ENCODE measurements around the gene PLEKHG4B. TPM values are rescaled to one million over a fixed set of nuclear protein-coding genes. Genes with fewer than 3 reads are reported as not detected.

PLEKHG4B gene
- total RNA-seq, 1 donor from 2014 or later: 22.0 TPM

DNA sequence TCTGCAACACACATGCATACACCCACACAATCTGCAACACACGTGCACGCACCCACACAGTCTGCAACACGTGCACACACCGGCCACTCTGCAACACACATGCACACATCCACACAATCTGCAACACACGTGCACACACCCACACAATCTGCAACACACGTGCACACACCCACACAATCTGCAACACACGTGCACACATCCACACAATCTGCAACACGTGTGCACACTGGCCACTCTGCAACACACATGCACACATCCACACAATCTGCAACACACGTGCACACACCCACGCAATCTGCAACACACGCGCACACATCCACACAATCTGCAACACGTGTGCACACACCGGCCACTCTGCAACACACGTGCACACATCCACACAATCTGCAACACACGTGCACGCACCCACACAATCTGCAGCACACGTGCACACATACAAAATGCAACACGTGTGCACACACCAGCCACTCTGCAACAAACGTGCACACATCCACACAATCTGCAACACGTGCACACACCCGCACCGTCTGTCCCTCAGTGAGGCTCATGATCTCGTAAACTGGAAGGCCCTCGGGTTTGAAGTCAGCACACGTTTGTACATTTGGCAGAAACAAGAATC is 18.4 kb downstream of the PLEKHG4B start:
- H3K4me1 Mint-ChIP-seq: peaks cover 11% of the 10 kb centered on the region
- H3K9me3 Mint-ChIP-seq: no peaks in the 10 kb centered on the region
- H3K27ac Mint-ChIP-seq (ENCODE audit: unreplicated experiment): no peak overlapping the region
- H3K36me3 Mint-ChIP-seq (ENCODE audit: low read depth): peaks cover 19% of the 10 kb centered on the region
- no peaks in the 10 kb centered on the region for H3K27me3 Mint-ChIP-seq (ENCODE audit: low read depth)
- no peak for DNase-seq (ENCODE audit: low read depth, low spot score)
- TF ChIP-seq, protein P1, sequence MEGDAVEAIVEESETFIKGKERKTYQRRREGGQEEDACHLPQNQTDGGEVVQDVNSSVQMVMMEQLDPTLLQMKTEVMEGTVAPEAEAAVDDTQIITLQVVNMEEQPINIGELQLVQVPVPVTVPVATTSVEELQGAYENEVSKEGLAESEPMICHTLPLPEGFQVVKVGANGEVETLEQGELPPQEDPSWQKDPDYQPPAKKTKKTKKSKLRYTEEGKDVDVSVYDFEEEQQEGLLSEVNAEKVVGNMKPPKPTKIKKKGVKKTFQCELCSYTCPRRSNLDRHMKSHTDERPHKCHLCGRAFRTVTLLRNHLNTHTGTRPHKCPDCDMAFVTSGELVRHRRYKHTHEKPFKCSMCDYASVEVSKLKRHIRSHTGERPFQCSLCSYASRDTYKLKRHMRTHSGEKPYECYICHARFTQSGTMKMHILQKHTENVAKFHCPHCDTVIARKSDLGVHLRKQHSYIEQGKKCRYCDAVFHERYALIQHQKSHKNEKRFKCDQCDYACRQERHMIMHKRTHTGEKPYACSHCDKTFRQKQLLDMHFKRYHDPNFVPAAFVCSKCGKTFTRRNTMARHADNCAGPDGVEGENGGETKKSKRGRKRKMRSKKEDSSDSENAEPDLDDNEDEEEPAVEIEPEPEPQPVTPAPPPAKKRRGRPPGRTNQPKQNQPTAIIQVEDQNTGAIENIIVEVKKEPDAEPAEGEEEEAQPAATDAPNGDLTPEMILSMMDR (conservative IDR thresholded peaks at IDR 0.05): no peak
- no peak overlapping the region for H3K4me3 Mint-ChIP-seq

DNA sequence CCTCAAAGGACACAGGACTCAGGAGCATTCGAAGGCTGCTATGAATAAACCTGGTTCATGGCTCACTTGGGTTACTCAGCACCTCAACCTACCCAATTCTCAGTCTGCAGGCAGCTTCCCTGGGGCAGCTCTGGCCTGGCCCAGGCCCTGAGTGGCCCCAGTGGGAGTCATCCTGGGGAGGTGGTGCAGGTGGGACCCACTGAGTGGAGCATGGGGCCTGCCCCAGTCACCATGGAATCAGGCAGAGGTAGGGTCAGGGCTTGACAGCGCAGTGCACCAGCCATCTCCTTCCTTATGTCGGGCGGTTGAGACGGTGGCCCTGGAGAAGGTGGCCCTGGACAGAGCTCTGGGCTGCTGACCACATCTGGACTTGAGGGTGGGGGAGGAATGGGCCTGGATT is 19.2 kb downstream of the PLEKHG4B start:
- peaks cover 6% of the 10 kb centered on the region for H3K4me1 Mint-ChIP-seq
- no peaks in the 10 kb centered on the region for H3K27me3 Mint-ChIP-seq (ENCODE audit: low read depth)
- DNase-seq (ENCODE audit: low read depth, low spot score): no peak
- H3K4me3 Mint-ChIP-seq: no peak overlapping the region
- no peaks in the 10 kb centered on the region for H3K9me3 Mint-ChIP-seq
- TF ChIP-seq, protein P1 (conservative IDR thresholded peaks at IDR 0.05): no peak
- peaks cover 23% of the 10 kb centered on the region for H3K36me3 Mint-ChIP-seq (ENCODE audit: low read depth)
- H3K27ac Mint-ChIP-seq (ENCODE audit: unreplicated experiment): no peak overlapping the region

DNA sequence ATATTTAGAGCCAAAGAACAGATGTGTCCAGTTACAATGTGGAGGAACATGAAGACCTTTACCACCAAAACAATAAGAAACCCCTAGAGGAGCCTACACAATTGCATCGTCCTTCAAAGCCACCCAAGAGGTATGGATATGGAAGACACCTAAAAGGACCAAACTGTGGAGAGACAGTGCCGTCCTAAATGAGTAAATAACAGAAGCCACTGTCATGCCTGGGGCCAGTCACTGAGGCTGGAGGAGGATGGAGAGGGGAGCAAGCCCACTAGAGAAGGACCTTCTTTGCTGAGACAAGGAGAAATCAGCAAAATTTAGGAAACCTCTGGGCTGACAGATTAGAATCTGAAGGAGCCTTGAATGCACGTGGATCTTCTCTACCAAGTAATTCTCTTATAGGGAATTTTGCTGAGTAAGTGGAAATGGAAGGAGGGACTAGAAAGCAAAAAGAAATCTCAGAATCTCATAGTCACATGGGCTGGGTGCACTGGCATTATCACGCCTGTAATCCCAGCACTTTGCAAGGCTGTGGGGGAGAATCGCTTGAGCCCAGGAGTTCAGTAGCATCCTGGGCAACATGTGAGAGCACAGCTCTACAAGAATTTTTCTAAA is 27.6 kb downstream of the PLEKHG4B start:
- no peak for DNase-seq (ENCODE audit: low read depth, low spot score)
- peaks cover 71% of the 10 kb centered on the region for H3K36me3 Mint-ChIP-seq (ENCODE audit: low read depth)
- no peaks in the 10 kb centered on the region for H3K27me3 Mint-ChIP-seq (ENCODE audit: low read depth)
- TF ChIP-seq, protein P1 (conservative IDR thresholded peaks at IDR 0.05): no peak
- H3K4me3 Mint-ChIP-seq: no peak overlapping the region
- no peaks in the 10 kb centered on the region for H3K4me1 Mint-ChIP-seq
- no peak overlapping the region for H3K27ac Mint-ChIP-seq (ENCODE audit: unreplicated experiment)
- peaks cover 17% of the 10 kb centered on the region for H3K9me3 Mint-ChIP-seq

DNA sequence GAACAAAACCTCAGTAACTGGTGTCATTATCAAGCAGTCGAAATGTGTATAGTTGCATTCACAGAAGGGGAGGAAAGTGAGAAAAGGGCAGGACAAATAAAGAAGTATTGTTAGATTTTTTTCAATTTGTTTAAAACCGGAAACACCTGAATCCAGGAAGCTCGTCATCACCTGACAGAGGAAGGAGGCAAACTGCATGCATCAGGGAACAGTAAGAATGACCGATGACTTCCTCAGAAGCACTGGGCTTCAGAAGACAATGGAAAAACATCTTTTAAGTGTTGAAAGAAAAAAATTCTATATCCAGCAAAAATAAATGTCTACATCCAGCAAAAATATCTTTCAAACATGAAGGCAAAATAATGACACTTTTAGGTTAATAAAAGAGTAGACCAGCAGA is 29.5 kb downstream of the PLEKHG4B start:
- Mint-ChIP-seq H3K4me3 (no peak overlapping the region), H3K27ac (ENCODE audit: unreplicated experiment) (no peak overlapping the region), H3K36me3 (ENCODE audit: low read depth) (peaks cover 71% of the 10 kb centered on the region), H3K9me3 (peaks cover 24% of the 10 kb centered on the region), H3K4me1 (no peaks in the 10 kb centered on the region), H3K27me3 (ENCODE audit: low read depth) (no peaks in the 10 kb centered on the region)
- DNase-seq (ENCODE audit: low read depth, low spot score): no peak
- TF ChIP-seq, protein P1 (conservative IDR thresholded peaks at IDR 0.05): no peak

DNA sequence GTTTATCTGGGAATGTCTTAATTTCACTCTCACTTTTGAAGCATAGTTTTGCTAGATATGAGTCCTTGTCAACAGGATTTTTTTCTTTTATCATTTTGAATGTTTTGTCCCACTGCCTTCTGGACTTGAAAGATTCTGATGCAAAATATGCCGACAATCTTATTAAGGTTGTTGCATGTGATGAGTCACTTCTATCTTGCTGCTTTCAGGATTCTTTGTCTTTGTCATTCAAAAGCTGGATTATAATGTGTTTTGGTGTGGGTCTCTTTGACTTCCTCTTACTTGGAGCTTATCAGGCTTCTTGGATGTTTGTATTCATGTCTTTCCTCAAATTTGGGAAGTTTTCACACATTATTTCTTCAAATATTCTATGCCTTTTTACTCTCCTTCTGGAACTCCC is 33.8 kb downstream of the PLEKHG4B start:
- Mint-ChIP-seq H3K27ac (ENCODE audit: unreplicated experiment) (no peak overlapping the region), H3K36me3 (ENCODE audit: low read depth) (peaks cover 58% of the 10 kb centered on the region), H3K4me3 (no peak overlapping the region), H3K27me3 (ENCODE audit: low read depth) (no peaks in the 10 kb centered on the region), H3K9me3 (peaks cover 21% of the 10 kb centered on the region), H3K4me1 (peaks cover 10% of the 10 kb centered on the region)
- DNase-seq (ENCODE audit: low read depth, low spot score): no peak
- TF ChIP-seq, protein P1 (conservative IDR thresholded peaks at IDR 0.05): no peak

Measured in neural crest cell (in vitro differentiated cells).